Nephron progenitor cell (in vitro differentiated cells): ENCODE data around the gene ANXA2.
A peak's percentile ranks its signal among the peaks of the same experiment; 100 is the strongest.

Experiments
- DNase-seq: peaks from one replicate; pipeline ENCODE4 v3.0.0; 2021
- H3K27ac Mint-ChIP-seq: 2 replicates; pipeline ENCODE4 v1.8.0; 2021; ENCODE audit warnings: mild to moderate bottlenecking, moderate library complexity, mixed read lengths
- H3K27me3 Mint-ChIP-seq: 2 replicates; pipeline ENCODE4 v1.8.0; 2021; ENCODE audit warnings: mild to moderate bottlenecking, low read depth, mixed read lengths; ENCODE audit not compliant: poor library complexity
- H3K36me3 Mint-ChIP-seq: 2 replicates; pipeline ENCODE4 v1.8.0; 2021; ENCODE audit warnings: low read depth, mixed read lengths
- H3K4me1 Mint-ChIP-seq: 2 replicates; pipeline ENCODE4 v1.8.0; 2021; ENCODE audit warnings: mixed read lengths
- H3K4me3 Mint-ChIP-seq: 2 replicates; pipeline ENCODE4 v1.8.0; 2021; ENCODE audit warnings: mild to moderate bottlenecking, moderate library complexity, mixed read lengths
- H3K9me3 Mint-ChIP-seq: 2 replicates; pipeline ENCODE4 v1.8.0; 2021; ENCODE audit warnings: mild to moderate bottlenecking, moderate library complexity, mixed read lengths
- CTCF ChIP-seq: fragments of 200-600 bp; sonication (generic); IDR thresholded peaks from 2 replicates; pipeline ENCODE4 v1.5.0; 2021; ENCODE audit warnings: antibody characterized with exemption

ANXA2 gene

GRCh38 chr15:60370105-60370868, 27.5 kb downstream of the ANXA2 start:
- peaks cover 19% of the 10 kb centered on the region for H3K9me3 Mint-ChIP-seq
- H3K27ac Mint-ChIP-seq, result peak overlapping the region; percentile 40
- H3K36me3 Mint-ChIP-seq, result peaks cover 35% of the 10 kb centered on the region
- H3K4me1 Mint-ChIP-seq, result peaks cover 47% of the 10 kb centered on the region
- no peak for DNase-seq
- no peaks in the 10 kb centered on the region for H3K27me3 Mint-ChIP-seq
- TF ChIP-seq CTCF, result no peak
- no peak overlapping the region for H3K4me3 Mint-ChIP-seq

GRCh38 chr15:60369696-60370095, 28.1 kb downstream of the ANXA2 start:
- H3K27ac Mint-ChIP-seq, result peak overlapping the region; percentile 40
- no peak for DNase-seq
- H3K4me3 Mint-ChIP-seq, result no peak overlapping the region
- no peaks in the 10 kb centered on the region for H3K27me3 Mint-ChIP-seq
- H3K36me3 Mint-ChIP-seq, result peaks cover 38% of the 10 kb centered on the region
- TF ChIP-seq CTCF, result no peak
- H3K4me1 Mint-ChIP-seq, result peaks cover 41% of the 10 kb centered on the region
- H3K9me3 Mint-ChIP-seq, result peaks cover 22% of the 10 kb centered on the region

GRCh38 chr15:60364612-60364924, 33.2 kb downstream of the ANXA2 start:
- no peak overlapping the region for H3K4me3 Mint-ChIP-seq
- peaks cover 24% of the 10 kb centered on the region for H3K9me3 Mint-ChIP-seq
- no peak for TF ChIP-seq CTCF
- peaks cover 29% of the 10 kb centered on the region for H3K4me1 Mint-ChIP-seq
- H3K36me3 Mint-ChIP-seq, result peaks cover 51% of the 10 kb centered on the region
- H3K27ac Mint-ChIP-seq, result no peak overlapping the region
- H3K27me3 Mint-ChIP-seq, result no peaks in the 10 kb centered on the region
- DNase-seq, result no peak

- H3K36me3 Mint-ChIP-seq, result peaks cover 46% of the 10 kb centered on the region
- no peaks in the 10 kb centered on the region for H3K27me3 Mint-ChIP-seq
- peaks cover 20% of the 10 kb centered on the region for H3K9me3 Mint-ChIP-seq
- no peak overlapping the region for H3K4me3 Mint-ChIP-seq
- peak overlapping the region; percentile 89 for H3K27ac Mint-ChIP-seq
- TF ChIP-seq CTCF, result no peak
- DNase-seq, result no peak
- H3K4me1 Mint-ChIP-seq, result peaks cover 34% of the 10 kb centered on the region
These were observed 33.7 kb downstream of the ANXA2 start for GRCh38 chr15:60363903-60364611.

- Mint-ChIP-seq H3K4me3 (no peak overlapping the region), H3K36me3 (peaks cover 38% of the 10 kb centered on the region), H3K27me3 (no peaks in the 10 kb centered on the region), H3K4me1 (peaks cover 34% of the 10 kb centered on the region), H3K27ac (peak overlapping the region; percentile 89), H3K9me3 (peaks cover 14% of the 10 kb centered on the region)
- TF ChIP-seq CTCF, result no peak
- no peak for DNase-seq
These were observed 34.7 kb downstream of the ANXA2 start for GRCh38 chr15:60363087-60363549.
